Uterus (tissue), 4 donors: ENCODE results near the gene KIF26B. TPM values are rescaled to one million over a fixed set of nuclear protein-coding genes. Genes with fewer than 3 reads are reported as not detected.

ENCODE experiments used
- DNase-seq, 2 donors: peaks; one replicate each; pipeline ENCODE4 v3.0.0-alpha.2; 2019 to 2020
- H3K27ac ChIP-seq, 2 donors: fragments of 200-600 bp; sonication (generic); 1 replicate in 1 of 2; 2 replicates in 1 of 2; pipeline ENCODE4 v1.5.1; 2016 to 2018
- H3K27me3 ChIP-seq, 2 donors: fragments of 200-600 bp; sonication (generic); one replicate each; pipeline ENCODE4 v1.5.1; 2018 to 2019; ENCODE audit warnings: control low read depth in 1 of 2
- H3K36me3 ChIP-seq, 2 donors: fragments of 200-600 bp; sonication (generic); one replicate each; pipeline ENCODE4 v1.5.1; 2019; ENCODE audit warnings: control low read depth in 1 of 2
- H3K4me1 ChIP-seq, 2 donors: fragments of 200-600 bp; sonication (generic); one replicate each; pipeline ENCODE4 v1.5.1; 2018 to 2019; ENCODE audit warnings: control low read depth in 1 of 2
- H3K4me3 ChIP-seq, 2 donors: fragments of 200-600 bp; sonication (generic); 1 replicate in 1 of 2; 2 replicates in 1 of 2; pipeline ENCODE4 v1.5.1; 2018 to 2019; ENCODE audit warnings: mild to moderate bottlenecking in 1 of 2
- H3K9me3 ChIP-seq, 2 donors: fragments of 200-600 bp; sonication (generic); one replicate each; pipeline ENCODE4 v1.5.1; 2019; ENCODE audit warnings: control low read depth in 1 of 2
- CTCF ChIP-seq, 4 experiments: fragments of 200-600 bp in 2 of 4; fragments of 450-650 bp in 2 of 4; sonication (generic) in 2 of 4; IDR thresholded peaks; one replicate each; pipeline ENCODE4 v1.5.1; 2016 to 2019; ENCODE audit warnings: antibody characterized with exemption in 4 of 4, mild to moderate bottlenecking in 2 of 4, moderate library complexity in 1 of 4
- POLR2A ChIP-seq, 2 donors: fragments of 450-650 bp; IDR thresholded peaks; one replicate each; pipeline ENCODE4 v1.6.1; 2016; ENCODE audit warnings: antibody characterized with exemption in 2 of 2, mild to moderate bottlenecking in 1 of 2, moderate library complexity in 1 of 2
- intact Hi-C: fragments of 100-400 bp; cut with DNase I; formaldehyde crosslinking; loops from one replicate; pipeline ENCODE4 v1.15.1; 2023; ENCODE audit warnings: low total_unique reads
- total RNA-seq, 4 donors: library from RNA; depleted of rRNA in 3 of 4; stranded (reverse); fragments of >200 nt in 3 of 4; gene quantifications; one replicate each; pipeline versions ENCODE4 v1.1.0 to v1.2.4, GENCODE V29; 2014 to 2023
- donor health status: DM: yes; HTN: yes; CAD: no.

The KIF26B gene
- total RNA-seq, 4 donors from 2014 or later: 0.27 to 17.4 (median 1.3) TPM; not detected in 1

- Histone ChIP-seq H3K27ac (no peak overlapping the region), H3K36me3 (no peaks in the 10 kb centered on the region), H3K9me3 (no peaks in the 10 kb centered on the region), H3K4me3 (no peak overlapping the region), H3K4me1 (no peaks in the 10 kb centered on the region), H3K27me3 (no peaks in the 10 kb centered on the region)
- TF ChIP-seq CTCF (IDR thresholded peaks at IDR 0.05) (no peak), POLR2A (IDR thresholded peaks at IDR 0.05) (no peak)
- no peak for DNase-seq
- intact Hi-C loops: no loop called here
These were observed 386.6 kb downstream of the KIF26B start for GRCh38 chr1:245541369-245541768.

- H3K27me3 ChIP-seq: no peaks in the 10 kb centered on the region
- no peaks in the 10 kb centered on the region for H3K36me3 ChIP-seq
- H3K27ac ChIP-seq: no peak overlapping the region
- no peak for TF ChIP-seq CTCF (IDR thresholded peaks at IDR 0.05)
- TF ChIP-seq POLR2A (IDR thresholded peaks at IDR 0.05): no peak
- intact Hi-C loops: no loop called here
- no peak overlapping the region for H3K4me3 ChIP-seq
- no peaks in the 10 kb centered on the region for H3K4me1 ChIP-seq
- no peak for DNase-seq
- no peaks in the 10 kb centered on the region for H3K9me3 ChIP-seq
These were observed 387.6 kb downstream of the KIF26B start for GRCh38 chr1:245542365-245542764.

DNA sequence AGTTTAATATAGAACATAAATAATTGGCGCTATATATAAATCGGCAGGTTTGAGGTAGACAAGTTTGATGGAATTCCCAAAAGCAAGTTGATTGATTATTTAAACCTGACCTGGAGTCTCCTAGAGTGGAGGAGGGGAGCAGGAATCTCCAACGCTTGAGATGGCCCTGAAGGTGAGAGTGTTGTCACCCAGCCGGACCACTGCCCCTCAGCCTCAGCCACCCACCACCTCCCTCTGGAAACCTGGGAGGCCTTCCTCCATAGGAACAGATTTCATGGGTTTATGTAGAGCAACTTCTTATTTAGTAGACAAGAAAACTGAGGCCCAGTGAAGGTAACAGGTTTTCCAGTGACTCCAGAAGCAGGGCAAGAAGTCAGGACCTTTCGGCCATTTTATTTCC lies 389.5 kb downstream of the KIF26B start:
- Histone ChIP-seq H3K9me3 (no peaks in the 10 kb centered on the region), H3K36me3 (no peaks in the 10 kb centered on the region), H3K27me3 (no peaks in the 10 kb centered on the region), H3K4me3 (no peak overlapping the region), H3K4me1 (no peaks in the 10 kb centered on the region), H3K27ac (no peak overlapping the region)
- DNase-seq: no peak
- intact Hi-C loops: no loop called here
- TF ChIP-seq CTCF (IDR thresholded peaks at IDR 0.05): no peak
- TF ChIP-seq POLR2A (IDR thresholded peaks at IDR 0.05): no peak

- intact Hi-C loops: no loop called here
These were observed 392.1 kb downstream of the KIF26B start for GRCh38 chr1:245546875-245547274.

More at GRCh38 chr1:245546875-245547274, 392.1 kb downstream of the KIF26B start:
- DNase-seq: no peak
- Histone ChIP-seq H3K9me3 (no peaks in the 10 kb centered on the region), H3K27ac (no peak overlapping the region), H3K4me1 (no peaks in the 10 kb centered on the region), H3K27me3 (no peaks in the 10 kb centered on the region), H3K4me3 (no peak overlapping the region), H3K36me3 (no peaks in the 10 kb centered on the region)
- TF ChIP-seq POLR2A (IDR thresholded peaks at IDR 0.05) (no peak), CTCF (IDR thresholded peaks at IDR 0.05) (no peak)
